LNCAP (cell line): Measurements from ENCODE around the gene C3orf70.

Experiments
- CTCF ChIP-seq: fragments of 450-650 bp; IDR thresholded peaks from 2 replicates; pipeline ENCODE4 v1.5.1; 2017; ENCODE audit warnings: mild to moderate bottlenecking

C3orf70 gene

GRCh38 chr3:185187391-185187790 lies 34.5 kb upstream of the C3orf70 start:
- no peak for TF ChIP-seq CTCF

GRCh38 chr3:185176750-185177359 lies 24.0 kb upstream of the C3orf70 start:
- peak; percentile 75 for TF ChIP-seq CTCF

GRCh38 chr3:185175370-185175987 lies 22.6 kb upstream of the C3orf70 start:
- TF ChIP-seq CTCF, result no peak

GRCh38 chr3:185172086-185173049 lies 19.5 kb upstream of the C3orf70 start:
- TF ChIP-seq CTCF, result no peak

GRCh38 chr3:185164428-185165217 lies 11.8 kb upstream of the C3orf70 start:
- no peak for TF ChIP-seq CTCF

GRCh38 chr3:185162634-185163033 lies 9.8 kb upstream of the C3orf70 start:
- no peak for TF ChIP-seq CTCF

GRCh38 chr3:185161761-185162160 lies 8.9 kb upstream of the C3orf70 start:
- no peak for TF ChIP-seq CTCF
